Retinal pigment epithelial cell (primary cell): Measurements from ENCODE around the gene ARL15.

Source experiments
- DNase-seq: peaks from one replicate; pipeline ENCODE4 v3.0.0-alpha.2; 2010; ENCODE audit warnings: low read depth
- H3K4me3 ChIP-seq: 2 replicates; pipeline ENCODE4 v1.5.1; 2011; ENCODE audit warnings: mild to moderate bottlenecking, low read length, control low read depth, moderate library complexity
- CTCF ChIP-seq: conservative IDR thresholded peaks from 2 replicates; pipeline ENCODE4 v1.5.1; 2011; ENCODE audit warnings: low read depth, low read length, control low read depth, inconsistent platforms

ARL15 gene

GRCh38 chr5:53950621-53951020 is 359.8 kb downstream of the ARL15 start:
- H3K4me3 ChIP-seq, result no peak overlapping the region
- DNase-seq, result no peak
- TF ChIP-seq CTCF, result no peak

GRCh38 chr5:53948598-53948997 is 361.8 kb downstream of the ARL15 start:
- no peak overlapping the region for H3K4me3 ChIP-seq
- no peak for DNase-seq
- no peak for TF ChIP-seq CTCF

- TF ChIP-seq CTCF, result no peak
- no peak overlapping the region for H3K4me3 ChIP-seq
- no peak for DNase-seq
These were observed 363.8 kb downstream of the ARL15 start for GRCh38 chr5:53946405-53947100.

- TF ChIP-seq CTCF, result no peak
- H3K4me3 ChIP-seq, result no peak overlapping the region
- no peak for DNase-seq
These were observed 365.4 kb downstream of the ARL15 start for GRCh38 chr5:53944981-53945380.

- DNase-seq, result no peak
- no peak overlapping the region for H3K4me3 ChIP-seq
- TF ChIP-seq CTCF, result no peak
These were observed 366.4 kb downstream of the ARL15 start for GRCh38 chr5:53943938-53944337.

- H3K4me3 ChIP-seq, result no peak overlapping the region
- TF ChIP-seq CTCF, result no peak
- no peak for DNase-seq
These were observed 367.6 kb downstream of the ARL15 start for GRCh38 chr5:53942724-53943123.

- no peak for TF ChIP-seq CTCF
- no peak for DNase-seq
- H3K4me3 ChIP-seq, result no peak overlapping the region
These were observed 369.5 kb downstream of the ARL15 start for GRCh38 chr5:53940921-53941320.
